ENCODE results near the gene OR4E2.
"Not testable (repeated sequence)": the region's sequence is repeated elsewhere in the genome, so short reads cannot be mapped to it uniquely, and the experiment has no call there.

Gene OR4E2

GRCh38 chr14:21698538-21698937 lies 44.9 kb downstream of the OR4E2 start:
- DNase-seq = not testable (repeated sequence)

- no peak for DNase-seq
Observed at GRCh38 chr14:21699551-21699950, 45.9 kb downstream of the OR4E2 start.

GRCh38 chr14:21702316-21702715 lies 48.7 kb downstream of the OR4E2 start:
- DNase-seq = no peak

GRCh38 chr14:21703357-21704326 lies 50.0 kb downstream of the OR4E2 start:
- DNase-seq = no peak

GRCh38 chr14:21704338-21704737 lies 50.7 kb downstream of the OR4E2 start:
- no peak for DNase-seq

DNA sequence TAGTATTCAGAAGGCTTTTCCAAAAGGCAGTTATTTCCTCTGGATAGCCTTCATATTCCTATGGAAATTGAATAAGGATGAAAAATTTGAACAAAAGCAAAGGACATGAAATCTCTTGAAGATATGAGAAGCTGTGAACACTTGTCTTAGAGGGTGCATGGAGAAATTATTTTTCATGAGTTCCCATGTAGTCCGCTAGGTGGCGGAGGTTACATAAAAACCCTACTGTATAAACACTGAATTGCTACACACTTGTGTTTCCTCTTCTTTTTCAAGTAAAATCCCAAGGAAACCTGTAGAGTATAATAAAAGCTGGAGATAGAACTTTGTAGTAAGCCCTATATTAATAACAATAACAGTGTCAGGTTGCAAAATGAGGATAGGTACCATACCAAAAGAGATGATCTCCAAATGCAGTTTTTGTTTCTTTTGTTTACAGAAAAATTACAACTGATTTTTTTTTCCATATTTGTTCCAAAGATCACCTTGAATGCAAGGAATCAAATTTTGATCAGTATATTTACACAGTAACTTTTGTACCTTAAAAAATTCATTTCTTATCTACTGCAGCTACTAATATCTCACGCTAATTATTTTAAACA lies 57.8 kb downstream of the OR4E2 start:
- DNase-seq = peak; percentile 1

GRCh38 chr14:21712036-21712435 lies 58.4 kb downstream of the OR4E2 start:
- no peak for DNase-seq

GRCh38 chr14:21714318-21714929 lies 60.8 kb downstream of the OR4E2 start:
- DNase-seq = no peak
